HCT116 (cell line): Measurements from ENCODE around the gene UGT1A9. TPM values are rescaled to one million over a fixed set of nuclear protein-coding genes. Genes with fewer than 3 reads are reported as not detected.

Experiments
- ATAC-seq: fragments of 200-7000 bp; cut with Tn5 transposase; 2 replicates; pipeline ENCODE4 v1.9.1; 2020; ENCODE audit warnings: mild to moderate bottlenecking, moderate library complexity
- BruUV-seq: library from RNA; stranded (reverse); fragments of 400-500 nt; replicated peaks from 2 replicates; lab custom pipeline; 2021; lab: Mats Ljungman, UMichigan
- CTCF ChIA-PET: fragments of 300-600 bp; sonication (Branson Sonifier 250); formaldehyde crosslinking; loops from one replicate; lab custom pipeline; 2021; ENCODE audit warnings: antibody characterized with exemption; lab: Charles Lee
- POLR2A ChIA-PET: fragments of 300-600, 350-600 bp; sonication (Branson Sonifier 250); formaldehyde crosslinking; loops from one replicate; lab custom pipeline; 2021; ENCODE audit warnings: antibody characterized with exemption; lab: Charles Lee
- RAD21 ChIA-PET, 2 experiments: fragments of 300-600 bp; sonication (Branson Sonifier 250); formaldehyde crosslinking; loops; one replicate each; lab custom pipeline; 2023; ENCODE audit warnings: low total read pairs in 2 of 2; ENCODE audit not compliant: uncharacterized antibody in 2 of 2, unreplicated experiment in 2 of 2, low non-redundant PET in 1 of 2; lab: Charles Lee
- DNase-seq: peaks from one replicate; pipeline ENCODE4 v3.0.0-alpha.2; 2010; ENCODE audit warnings: low read depth, low spot score
- H2AFZ ChIP-seq: fragments of 200-600 bp; shearing (Covaris generic), sonication (generic); 2 replicates; pipeline ENCODE4 v1.6.1; 2017; ENCODE audit warnings: low read depth, mixed run types, mixed read lengths, antibody characterized with exemption, low read length; ENCODE audit not compliant: poor library complexity, severe bottlenecking
- H3K27ac ChIP-seq: 2 replicates; pipeline ENCODE4 v1.5.1; 2012; ENCODE audit warnings: low read depth, low read length
- H3K27me3 ChIP-seq: fragments of 200-600 bp; sonication (generic); 2 replicates; pipeline ENCODE4 v1.6.1; 2016; ENCODE audit warnings: mixed run types, low read length, mixed read lengths; ENCODE audit not compliant: insufficient read depth
- H3K36me3 ChIP-seq, 2 experiments: fragments of 200-500 bp in 1 of 2; fragments of 200-600 bp in 1 of 2; sonication (Bioruptor generic) in 1 of 2; sonication (generic) in 1 of 2; 2 replicates each; pipeline versions ENCODE4 v1.5.1 to v1.6.1; 2014 to 2016; ENCODE audit warnings: low read length in 2 of 2, inconsistent platforms in 1 of 2, mixed read lengths in 1 of 2, mixed run types in 1 of 2; ENCODE audit not compliant: insufficient read depth in 2 of 2, control insufficient read depth in 1 of 2
- H3K4me1 ChIP-seq, 2 experiments: fragments of 200-600 bp in 1 of 2; sonication (generic) in 1 of 2; 2 replicates each; pipeline versions ENCODE4 v1.5.1 to v1.6.1; 2012 to 2017; ENCODE audit warnings: low read length in 2 of 2, inconsistent platforms in 1 of 2, mild to moderate bottlenecking in 1 of 2, mixed read lengths in 1 of 2, mixed run types in 1 of 2, moderate library complexity in 1 of 2; ENCODE audit not compliant: insufficient read depth in 2 of 2, control insufficient read depth in 1 of 2
- H3K4me2 ChIP-seq: fragments of 200-600 bp; sonication (generic); 2 replicates; pipeline ENCODE4 v1.6.1; 2017; ENCODE audit warnings: mixed run types, low read length, mixed read lengths
- H3K4me3 ChIP-seq, 2 experiments: fragments of 200-600 bp in 1 of 2; sonication (generic) in 1 of 2; replicated peaks in 1 of 2; 2 replicates each; pipeline ENCODE4 v1.5.1; 2011 to 2016; ENCODE audit warnings: low read length in 2 of 2, control low read depth in 1 of 2, low read depth in 1 of 2, mild to moderate bottlenecking in 1 of 2, mixed read lengths in 1 of 2, mixed run types in 1 of 2
- H3K79me2 ChIP-seq: fragments of 200-600 bp; sonication (generic); 2 replicates; pipeline ENCODE4 v1.6.1; 2017; ENCODE audit warnings: mild to moderate bottlenecking, mixed run types, low read length, moderate library complexity, mixed read lengths; ENCODE audit not compliant: insufficient read depth
- H3K9ac ChIP-seq: fragments of 200-600 bp; sonication (generic); 2 replicates; pipeline ENCODE4 v1.6.1; 2016; ENCODE audit warnings: low read length, mixed read lengths
- H3K9me2 ChIP-seq: fragments of 200-600 bp; sonication (generic), shearing (Covaris generic); 2 replicates; pipeline ENCODE4 v1.6.1; 2017; ENCODE audit warnings: mixed run types, mild to moderate bottlenecking, moderate library complexity; ENCODE audit not compliant: insufficient read depth
- H3K9me3 ChIP-seq, 2 experiments: fragments of 200-500 bp in 1 of 2; fragments of 200-600 bp in 1 of 2; sonication (Bioruptor generic) in 1 of 2; sonication (generic) in 1 of 2; 2 replicates each; pipeline ENCODE4 v1.6.1; 2014 to 2017; ENCODE audit warnings: low read length in 2 of 2, mixed read lengths in 2 of 2, inconsistent platforms in 1 of 2, low read depth in 1 of 2, mild to moderate bottlenecking in 1 of 2, mixed run types in 1 of 2, moderate library complexity in 1 of 2; ENCODE audit not compliant: control insufficient read depth in 1 of 2, insufficient read depth in 1 of 2
- H4K20me1 ChIP-seq: fragments of 200-600 bp; sonication (generic), shearing (Covaris generic); 2 replicates; pipeline ENCODE4 v1.6.1; 2017; ENCODE audit warnings: mixed run types, mild to moderate bottlenecking, moderate library complexity; ENCODE audit not compliant: insufficient read depth
- CBX3 ChIP-seq: IDR thresholded peaks from 2 replicates; pipeline ENCODE4 v1.6.1; 2012; ENCODE audit warnings: low read depth
- CEBPB ChIP-seq: IDR thresholded peaks from 2 replicates; pipeline ENCODE4 v1.6.1; 2012; ENCODE audit warnings: low read depth
- ELF1 ChIP-seq: IDR thresholded peaks from 2 replicates; pipeline ENCODE4 v1.6.1; 2012; ENCODE audit warnings: low read depth, borderline replicate concordance
- MAX ChIP-seq: IDR thresholded peaks from 2 replicates; pipeline ENCODE4 v1.6.1; 2012
- POLR2A ChIP-seq: IDR thresholded peaks from 2 replicates; pipeline ENCODE4 v1.7.0; 2011; ENCODE audit warnings: borderline replicate concordance; ENCODE audit not compliant: insufficient read depth, insufficient read length; ENCODE audit errors: extremely low read depth
- POLR2AphosphoS5 ChIP-seq: IDR thresholded peaks from 2 replicates; pipeline ENCODE4 v1.6.1; 2011; ENCODE audit warnings: mild to moderate bottlenecking, low read depth, low read length, moderate library complexity
- RAD21 ChIP-seq: IDR thresholded peaks from 2 replicates; pipeline ENCODE4 v1.6.1; 2012; ENCODE audit warnings: low read depth, mild to moderate bottlenecking
- REST ChIP-seq: IDR thresholded peaks from 2 replicates; pipeline ENCODE4 v1.6.1; 2012; ENCODE audit warnings: low read depth
- SIN3A ChIP-seq: IDR thresholded peaks from 2 replicates; pipeline ENCODE4 v1.6.1; 2012; ENCODE audit warnings: low read depth
- SRF ChIP-seq: IDR thresholded peaks from 2 replicates; pipeline ENCODE4 v1.6.1; 2012; ENCODE audit warnings: low read depth
- YY1 ChIP-seq: IDR thresholded peaks from 2 replicates; pipeline ENCODE4 v1.6.1; 2011; ENCODE audit warnings: low read length, low read depth, moderate library complexity, mild to moderate bottlenecking; ENCODE audit not compliant: insufficient replicate concordance; ENCODE audit errors: extremely low read depth
- ZBTB33 ChIP-seq: IDR thresholded peaks from 2 replicates; pipeline ENCODE4 v1.6.1; 2011; ENCODE audit warnings: mild to moderate bottlenecking, low read length, moderate library complexity; ENCODE audit not compliant: insufficient replicate concordance; ENCODE audit errors: extremely low read depth
- ZNF274 ChIP-seq: fragments of 200-500 bp; sonication (Bioruptor generic); IDR thresholded peaks from 2 replicates; pipeline ENCODE4 v1.6.1; 2014; ENCODE audit warnings: mild to moderate bottlenecking, low read depth, low read length, inconsistent platforms
- intact Hi-C: fragments of 100-400 bp; cut with micrococcal nuclease; formaldehyde crosslinking; loops from 2 replicates; pipeline ENCODE4 v1.10.0; 2022
- total RNA-seq: library from RNA; stranded (reverse); gene quantifications from one replicate; pipeline ENCODE4 v1.2.1, GENCODE V29; 2021; ENCODE audit not compliant: unreplicated experiment

Gene UGT1A9
- total RNA-seq, 1 experiment from 2014 or later, result not detected

GRCh38 chr2:233699424-233700027, 27.8 kb downstream of the UGT1A9 start:
- ATAC-seq (no peak), DNase-seq (no peak)
- Histone ChIP-seq H3K27me3 (no peaks in the 10 kb centered on the region), H3K79me2 (no peaks in the 10 kb centered on the region), H3K4me3 (no peak overlapping the region), H3K27ac (no peak overlapping the region), H3K4me1 (no peaks in the 10 kb centered on the region), H2AFZ (no peak overlapping the region), H4K20me1 (no peaks in the 10 kb centered on the region), H3K9me2 (no peaks in the 10 kb centered on the region), H3K4me2 (no peak overlapping the region), H3K9me3 (no peaks in the 10 kb centered on the region), H3K36me3 (no peaks in the 10 kb centered on the region), H3K9ac (no peak overlapping the region)
- BruUV-seq, result no TSS peak
- ChIA-PET CTCF (no interaction called here), RAD21 (no interaction called here), POLR2A (no interaction called here)
- intact Hi-C loops, result no loop called here
- TF ChIP-seq CBX3, result no peak
- TF ChIP-seq POLR2AphosphoS5, result no peak
- TF ChIP-seq SRF, result no peak

- CTCF ChIA-PET, result no interaction called here
- no peak overlapping the region for H3K4me2 ChIP-seq
- intact Hi-C loops, result no loop called here
Measured at GRCh38 chr2:233700028-233700635, 28.4 kb downstream of the UGT1A9 start.

More at GRCh38 chr2:233700028-233700635, 28.4 kb downstream of the UGT1A9 start:
- Histone ChIP-seq H3K4me3 (no peak overlapping the region), H3K9me2 (no peaks in the 10 kb centered on the region), H2AFZ (no peak overlapping the region), H3K27me3 (no peaks in the 10 kb centered on the region), H3K9ac (no peak overlapping the region), H4K20me1 (no peaks in the 10 kb centered on the region), H3K36me3 (no peaks in the 10 kb centered on the region), H3K27ac (no peak overlapping the region), H3K79me2 (no peaks in the 10 kb centered on the region), H3K4me1 (no peaks in the 10 kb centered on the region), H3K9me3 (no peaks in the 10 kb centered on the region)
- TF ChIP-seq ZNF274, result no peak
- TF ChIP-seq POLR2AphosphoS5, result no peak
- TF ChIP-seq RAD21, result no peak
- TF ChIP-seq SIN3A, result no peak
- no peak for TF ChIP-seq YY1
- no peak for TF ChIP-seq POLR2A
- no peak for TF ChIP-seq ELF1
- no peak for TF ChIP-seq ZBTB33
- no peak for TF ChIP-seq REST
- TF ChIP-seq MAX, result no peak
- TF ChIP-seq CEBPB, result no peak
- DNase-seq, result no peak
- no TSS peak for BruUV-seq
- no peak for ATAC-seq
- RAD21 ChIA-PET, result no interaction called here
- POLR2A ChIA-PET, result no interaction called here
